Suprapubic skin (tissue), 4 donors: ENCODE data around the gene ETV6. TPM values are rescaled to one million over a fixed set of nuclear protein-coding genes. Genes with fewer than 3 reads are reported as not detected.

ENCODE experiments used
- DNase-seq, 2 donors: peaks; one replicate each; pipeline ENCODE4 v3.0.0-alpha.2; 2019; ENCODE audit warnings: low spot score in 2 of 2
- H3K27ac ChIP-seq: fragments of 200-600 bp; sonication (generic); one replicate; pipeline ENCODE4 v1.5.1; 2019
- H3K27me3 ChIP-seq: fragments of 200-600 bp; sonication (generic); one replicate; pipeline ENCODE4 v1.5.1; 2019
- H3K36me3 ChIP-seq: fragments of 200-600 bp; sonication (generic); one replicate; pipeline ENCODE4 v1.5.1; 2019
- H3K4me1 ChIP-seq: fragments of 200-600 bp; sonication (generic); one replicate; pipeline ENCODE4 v1.5.1; 2019
- H3K4me3 ChIP-seq: fragments of 200-600 bp; sonication (generic); one replicate; pipeline ENCODE4 v1.5.1; 2019; ENCODE audit warnings: mild to moderate bottlenecking
- H3K9me3 ChIP-seq: fragments of 200-600 bp; sonication (generic); one replicate; pipeline ENCODE4 v1.5.1; 2019
- CTCF ChIP-seq, 2 donors: fragments of 200-600 bp in 1 of 2; fragments of 450-650 bp in 1 of 2; sonication (generic) in 1 of 2; IDR thresholded peaks; one replicate each; pipeline ENCODE4 v1.5.1; 2016 to 2019; ENCODE audit warnings: antibody characterized with exemption in 2 of 2, mild to moderate bottlenecking in 1 of 2, moderate library complexity in 1 of 2
- EP300 ChIP-seq: sonication (generic); formaldehyde crosslinking; IDR thresholded peaks from one replicate; pipeline ENCODE4 v1.6.1; 2017; ENCODE audit warnings: antibody characterized with exemption
- POLR2A ChIP-seq, 2 donors: fragments of 450-650 bp; IDR thresholded peaks; one replicate each; pipeline ENCODE4 v1.6.1; 2017; ENCODE audit warnings: antibody characterized with exemption in 2 of 2, mild to moderate bottlenecking in 2 of 2, moderate library complexity in 2 of 2
- POLR2AphosphoS5 ChIP-seq, 3 donors: sonication (generic); formaldehyde crosslinking; IDR thresholded peaks; one replicate each; pipeline ENCODE4 v1.6.1; 2017; ENCODE audit warnings: antibody characterized with exemption in 3 of 3
- WGBS: methylation state at CpG from one replicate; pipeline ENCODE4 v1.1.5; 2018; 5-methylcytosine and 5-hydroxymethylcytosine counted together
- total RNA-seq, 4 donors: library from RNA; depleted of rRNA; stranded (reverse); fragments of >200 nt; gene quantifications; one replicate each; pipeline ENCODE4 v1.1.0, GENCODE V29; 2016

ETV6 gene
- total RNA-seq, 4 donors from 2014 or later: 16.9 to 41.4 (median 25.1) TPM

- H3K27me3 ChIP-seq: no peaks in the 10 kb centered on the region
- WGBS: 96% methylated on average over 1 of the region's 1 CpG
- TF ChIP-seq EP300: no peak
- TF ChIP-seq POLR2AphosphoS5 (IDR thresholded peaks at IDR 0.05): no peak
- H3K36me3 ChIP-seq: peaks cover 41% of the 10 kb centered on the region
- DNase-seq: no peak
- peaks cover 7% of the 10 kb centered on the region for H3K9me3 ChIP-seq
- H3K4me1 ChIP-seq: peaks cover 16% of the 10 kb centered on the region
- no peak overlapping the region for H3K27ac ChIP-seq
- H3K4me3 ChIP-seq: no peak overlapping the region
These were observed 218.6 kb downstream of the ETV6 start for GRCh38 chr12:11868027-11868426.

GRCh38 chr12:11869406-11869805 lies 219.9 kb downstream of the ETV6 start:
- Histone ChIP-seq H3K4me3 (no peak overlapping the region), H3K27ac (no peak overlapping the region), H3K27me3 (no peaks in the 10 kb centered on the region), H3K4me1 (peaks cover 2% of the 10 kb centered on the region), H3K36me3 (peaks cover 41% of the 10 kb centered on the region), H3K9me3 (peaks cover 7% of the 10 kb centered on the region)
- TF ChIP-seq POLR2AphosphoS5 (IDR thresholded peaks at IDR 0.05) (no peak), POLR2A (IDR thresholded peaks at IDR 0.05) (no peak), EP300 (no peak), CTCF (IDR thresholded peaks at IDR 0.05) (no peak)
- 96% methylated on average over 18 of the region's 18 CpGs for WGBS
- no peak for DNase-seq

- no peak for TF ChIP-seq EP300
- no peak for TF ChIP-seq POLR2A (IDR thresholded peaks at IDR 0.05)
- TF ChIP-seq POLR2AphosphoS5 (IDR thresholded peaks at IDR 0.05): no peak
- TF ChIP-seq CTCF (IDR thresholded peaks at IDR 0.05): no peak
- H3K27ac ChIP-seq: no peak overlapping the region
- DNase-seq: no peak
- peaks cover 1% of the 10 kb centered on the region for H3K4me1 ChIP-seq
- no peak overlapping the region for H3K4me3 ChIP-seq
- 97% methylated on average over 8 of the region's 8 CpGs for WGBS
- peaks cover 41% of the 10 kb centered on the region for H3K36me3 ChIP-seq
- H3K9me3 ChIP-seq: peaks cover 7% of the 10 kb centered on the region
- H3K27me3 ChIP-seq: no peaks in the 10 kb centered on the region
These were observed 220.6 kb downstream of the ETV6 start for GRCh38 chr12:11870041-11870451.

GRCh38 chr12:11872055-11872454 lies 222.6 kb downstream of the ETV6 start:
- Histone ChIP-seq H3K4me3 (no peak overlapping the region), H3K27me3 (no peaks in the 10 kb centered on the region), H3K27ac (no peak overlapping the region), H3K4me1 (peaks cover 17% of the 10 kb centered on the region), H3K9me3 (no peaks in the 10 kb centered on the region), H3K36me3 (peaks cover 34% of the 10 kb centered on the region)
- WGBS: 83% methylated on average over 4 of the region's 4 CpGs
- no peak for DNase-seq
- TF ChIP-seq CTCF (IDR thresholded peaks at IDR 0.05) (no peak), POLR2A (IDR thresholded peaks at IDR 0.05) (no peak), POLR2AphosphoS5 (IDR thresholded peaks at IDR 0.05) (no peak), EP300 (no peak)

- H3K4me3 ChIP-seq: no peak overlapping the region
- peaks cover 18% of the 10 kb centered on the region for H3K36me3 ChIP-seq
- no peaks in the 10 kb centered on the region for H3K9me3 ChIP-seq
- peak overlapping the region; percentile 45 for H3K27ac ChIP-seq
- H3K4me1 ChIP-seq: peaks cover 33% of the 10 kb centered on the region
- 29% methylated on average over 3 of the region's 3 CpGs for WGBS
- H3K27me3 ChIP-seq: no peaks in the 10 kb centered on the region
- DNase-seq: no peak
- TF ChIP-seq CTCF (IDR thresholded peaks at IDR 0.05) (no peak), EP300 (no peak), POLR2A (IDR thresholded peaks at IDR 0.05) (no peak), POLR2AphosphoS5 (IDR thresholded peaks at IDR 0.05) (no peak)
These were observed 226.0 kb downstream of the ETV6 start for GRCh38 chr12:11875414-11875935.

- TF ChIP-seq EP300 (no peak), CTCF (IDR thresholded peaks at IDR 0.05) (no peak), POLR2AphosphoS5 (IDR thresholded peaks at IDR 0.05) (no peak), POLR2A (IDR thresholded peaks at IDR 0.05) (no peak)
- peaks cover 33% of the 10 kb centered on the region for H3K4me1 ChIP-seq
- 35% methylated on average over 5 of the region's 5 CpGs for WGBS
These were observed 226.8 kb downstream of the ETV6 start for GRCh38 chr12:11876307-11876706.

More at GRCh38 chr12:11876307-11876706, 226.8 kb downstream of the ETV6 start:
- Histone ChIP-seq H3K4me3 (no peak overlapping the region), H3K27me3 (no peaks in the 10 kb centered on the region), H3K9me3 (no peaks in the 10 kb centered on the region), H3K36me3 (peaks cover 10% of the 10 kb centered on the region), H3K27ac (no peak overlapping the region)
- DNase-seq: no peak
